Stimulated activated CD4-positive, alpha-beta T cell treated with anti-CD3 and anti-CD28 coated beads, Interleukin-4, amount 100 ng/mL, for 1 hour (primary cell): ENCODE measurements around the gene KIF1C.

ENCODE experiments used
- DNase-seq: peaks from one replicate; pipeline ENCODE4 v3.0.0-alpha.2; 2020

Gene KIF1C

GRCh38 chr17:4969047-4969550 lies 28.7 kb upstream of the KIF1C start:
- peak; percentile 34 for DNase-seq

DNA sequence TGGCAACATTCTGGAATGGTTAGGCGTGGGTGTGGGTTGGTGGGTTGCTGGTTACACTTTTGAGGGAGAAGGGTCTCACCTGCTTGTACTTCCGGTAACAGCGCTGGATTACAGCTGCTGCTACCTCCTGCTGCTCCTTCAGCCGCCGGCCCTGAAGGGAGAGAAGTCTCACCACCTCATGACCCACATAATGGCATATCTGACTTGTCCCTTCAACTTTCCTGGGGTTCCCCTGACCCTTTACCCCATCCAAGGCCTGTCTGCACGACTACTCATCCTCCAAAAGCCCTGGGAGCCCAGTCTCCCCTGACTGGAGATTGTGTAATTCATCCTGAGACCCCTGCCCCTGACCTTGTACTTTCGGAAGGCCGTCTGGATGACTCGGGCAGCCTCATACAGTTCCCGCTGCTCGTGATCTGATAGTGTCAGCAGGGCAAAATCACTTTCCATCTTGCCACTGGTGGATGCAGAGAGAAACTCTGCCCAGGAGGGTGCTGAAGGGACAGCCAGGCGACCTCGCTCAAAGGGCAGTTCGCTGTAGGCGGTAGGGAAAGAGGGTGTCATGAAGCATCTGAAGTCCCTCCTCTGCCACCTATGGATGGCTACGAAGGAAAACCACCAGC lies 28.1 kb upstream of the KIF1C start:
- no peak for DNase-seq

- no peak for DNase-seq
Measured at GRCh38 chr17:4970273-4970672, 27.5 kb upstream of the KIF1C start.

DNA sequence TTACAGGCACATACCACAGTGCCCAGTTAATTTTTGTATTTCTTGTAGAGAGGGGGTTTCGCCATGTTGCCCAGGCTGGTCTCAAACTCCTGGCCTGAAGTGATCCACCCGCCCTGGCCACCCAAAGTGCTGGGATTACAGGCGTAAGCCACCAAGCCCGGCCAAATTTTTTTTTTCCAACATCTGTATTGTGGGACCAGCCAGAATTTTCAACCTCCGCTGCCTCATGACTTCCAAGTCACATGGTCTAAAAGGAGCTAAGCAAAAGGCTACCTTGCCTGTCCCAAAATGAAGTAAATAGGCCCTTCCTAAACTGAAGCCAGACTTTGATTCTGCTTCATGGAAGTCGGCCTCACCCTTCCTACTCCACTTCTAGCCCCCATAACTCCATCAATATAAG lies 25.9 kb upstream of the KIF1C start:
- DNase-seq = no peak

- DNase-seq = no peak
Measured at GRCh38 chr17:4972322-4972721, 25.4 kb upstream of the KIF1C start.

DNA sequence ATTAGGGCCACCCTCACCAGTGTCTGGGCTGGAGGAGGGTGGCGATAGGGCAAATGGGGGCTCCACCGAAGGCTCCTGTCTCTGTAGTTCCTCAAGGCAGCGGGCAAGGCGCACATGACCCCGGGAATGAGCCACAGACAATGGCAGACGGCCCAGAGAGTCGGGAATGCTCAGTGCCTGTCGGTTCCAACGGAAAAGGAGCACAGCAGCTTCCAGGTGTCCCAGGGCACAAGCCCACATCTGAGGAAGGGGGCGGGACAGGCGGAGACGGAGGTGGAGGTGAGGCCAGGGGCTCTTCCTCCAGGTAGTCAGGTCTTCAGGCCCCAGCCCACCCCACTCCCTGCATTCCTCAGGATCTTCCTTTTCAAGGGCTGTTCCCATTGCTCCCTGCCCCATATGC lies 25.0 kb upstream of the KIF1C start:
- DNase-seq = no peak

DNA sequence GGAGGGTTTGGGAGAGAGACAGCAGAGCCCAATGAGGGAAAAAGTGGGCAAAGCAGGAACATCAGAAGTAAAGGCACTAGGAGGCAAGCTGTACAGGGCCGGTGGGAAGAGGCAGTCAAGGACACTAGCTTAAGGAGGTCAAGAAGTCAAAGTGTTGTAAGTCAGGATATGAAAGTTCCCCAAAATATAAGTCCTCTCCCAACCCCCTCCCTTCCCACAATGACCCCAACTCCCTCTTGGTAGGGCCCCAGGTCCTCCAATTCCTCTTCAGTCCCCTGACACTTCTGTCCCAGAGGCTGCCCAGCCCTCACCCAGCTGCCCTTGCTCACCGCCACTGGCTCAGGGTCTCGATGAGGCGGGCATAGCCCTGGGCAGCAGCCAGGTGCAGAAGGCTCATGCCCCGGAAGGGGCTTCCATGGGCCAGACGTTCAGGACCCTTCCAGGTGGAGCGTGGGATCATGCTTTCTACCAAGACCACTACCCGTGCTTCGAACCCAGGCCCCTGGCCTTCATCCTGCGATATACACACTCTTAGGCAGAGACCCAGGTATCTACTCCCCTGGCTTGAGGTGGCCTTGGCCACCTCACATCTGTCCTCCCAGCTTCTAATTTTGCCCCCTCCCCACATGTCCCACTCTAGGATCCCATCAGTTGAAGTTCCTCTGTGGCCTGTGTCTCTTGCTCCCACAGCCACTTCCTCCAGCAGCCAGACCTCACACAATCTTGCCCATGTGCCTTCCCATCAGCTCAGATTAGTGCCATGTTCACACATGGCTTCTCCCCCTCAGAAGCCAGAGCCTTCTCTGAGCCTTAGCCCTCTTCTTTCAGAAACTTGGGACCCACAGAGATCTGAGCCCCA lies 24.3 kb upstream of the KIF1C start:
- no peak for DNase-seq

DNA sequence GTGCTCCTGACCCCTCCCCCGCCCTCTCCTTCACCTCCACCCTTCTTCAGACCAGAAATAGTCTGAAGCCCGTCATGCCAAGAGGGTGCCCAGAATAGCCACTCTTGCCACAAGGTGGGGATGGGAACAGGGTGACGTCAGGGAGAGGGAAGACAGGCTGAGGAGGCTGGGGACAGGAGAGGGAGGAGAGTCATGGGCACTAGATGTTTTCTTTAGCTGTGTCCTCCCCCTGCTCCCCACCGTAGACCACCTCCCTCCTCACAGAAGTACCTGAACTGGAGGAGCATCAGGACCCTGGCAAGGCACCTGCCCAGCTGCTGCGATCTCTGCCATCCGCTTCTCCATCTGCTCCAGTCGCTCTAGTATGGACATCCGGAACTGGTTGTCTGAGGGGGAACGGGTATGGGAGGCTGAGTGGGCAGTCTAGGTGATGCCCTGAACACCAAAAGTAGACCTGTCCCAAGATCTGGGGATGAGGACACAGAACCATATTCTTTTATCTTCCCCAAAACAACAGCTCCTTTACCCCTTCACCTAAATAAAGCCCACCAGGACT lies 23.6 kb upstream of the KIF1C start:
- no peak for DNase-seq

DNA sequence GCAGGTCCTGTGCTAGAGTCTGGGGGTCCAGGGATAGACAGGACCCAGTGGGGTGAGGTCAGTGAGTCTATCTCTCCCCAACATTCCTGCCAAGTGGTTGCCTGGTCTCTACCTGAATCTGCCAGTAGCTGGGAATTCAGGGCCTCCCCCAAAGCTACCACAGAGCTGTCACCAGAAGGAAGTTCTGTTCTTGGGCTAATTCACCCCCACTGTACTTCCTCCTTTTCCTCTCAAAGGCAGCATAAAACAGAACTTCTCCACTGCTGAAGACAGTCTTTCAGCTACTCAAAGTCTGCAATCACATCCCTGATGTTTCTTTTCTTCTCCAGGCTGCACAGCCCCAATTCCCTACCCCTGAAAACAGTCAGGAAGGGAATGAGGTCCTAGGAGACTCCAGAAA lies 19.0 kb upstream of the KIF1C start:
- no peak for DNase-seq

GRCh38 chr17:4980644-4981216 lies 17.0 kb upstream of the KIF1C start:
- DNase-seq = no peak

DNA sequence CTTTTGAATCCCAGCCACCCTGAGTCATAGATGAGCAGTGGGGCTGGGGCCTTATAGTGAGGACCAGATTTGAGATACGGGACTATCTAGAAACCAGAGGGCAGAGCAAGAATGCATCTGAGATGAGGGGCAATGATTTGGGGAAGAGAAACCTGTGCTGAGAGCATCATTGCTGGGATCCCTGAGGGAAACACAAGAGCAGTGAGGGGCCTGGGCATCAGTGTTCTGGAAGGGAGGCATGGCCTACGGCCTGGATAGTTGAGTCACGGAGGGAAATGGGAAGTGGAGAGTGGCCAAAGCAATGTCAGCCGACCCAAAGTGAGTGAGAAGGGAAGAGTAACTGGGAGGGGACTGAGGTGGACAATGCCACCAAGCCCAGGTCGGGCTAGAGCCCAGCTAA lies 15.4 kb upstream of the KIF1C start:
- DNase-seq = no peak

DNA sequence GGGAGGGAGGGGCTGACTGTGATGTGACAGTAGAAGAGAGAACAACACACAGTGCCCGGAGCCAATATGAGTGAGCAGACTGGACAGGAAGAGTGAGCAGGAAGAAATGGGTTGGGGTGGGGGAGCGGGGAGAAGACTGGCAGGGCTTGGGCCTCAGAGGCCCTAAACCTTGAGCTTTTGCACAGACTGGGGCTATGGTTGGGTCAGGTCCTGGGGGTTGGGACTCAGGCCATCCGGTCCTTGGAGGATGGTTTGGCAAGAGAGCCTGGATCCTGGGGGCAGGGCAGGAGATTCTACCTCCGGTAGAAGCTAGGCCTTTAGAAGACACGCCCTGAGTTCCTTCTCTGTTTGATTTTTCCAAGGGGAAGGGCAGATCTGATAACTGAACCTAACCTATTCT lies 11.3 kb upstream of the KIF1C start:
- DNase-seq = no peak

GRCh38 chr17:4986951-4987766 lies 10.6 kb upstream of the KIF1C start, which contains the start of gene CAMTA2:
Gene CAMTA2 (minus strand): TSS chr17:4987675. CDS start chr17:4986222, 1,453 bp downstream.
- peak; percentile 91 for DNase-seq

GRCh38 chr17:4987767-4988567 lies 9.8 kb upstream of the KIF1C start:
- no peak for DNase-seq

GRCh38 chr17:4994081-4994595 lies 3.6 kb upstream of the KIF1C start:
- no peak for DNase-seq

DNA sequence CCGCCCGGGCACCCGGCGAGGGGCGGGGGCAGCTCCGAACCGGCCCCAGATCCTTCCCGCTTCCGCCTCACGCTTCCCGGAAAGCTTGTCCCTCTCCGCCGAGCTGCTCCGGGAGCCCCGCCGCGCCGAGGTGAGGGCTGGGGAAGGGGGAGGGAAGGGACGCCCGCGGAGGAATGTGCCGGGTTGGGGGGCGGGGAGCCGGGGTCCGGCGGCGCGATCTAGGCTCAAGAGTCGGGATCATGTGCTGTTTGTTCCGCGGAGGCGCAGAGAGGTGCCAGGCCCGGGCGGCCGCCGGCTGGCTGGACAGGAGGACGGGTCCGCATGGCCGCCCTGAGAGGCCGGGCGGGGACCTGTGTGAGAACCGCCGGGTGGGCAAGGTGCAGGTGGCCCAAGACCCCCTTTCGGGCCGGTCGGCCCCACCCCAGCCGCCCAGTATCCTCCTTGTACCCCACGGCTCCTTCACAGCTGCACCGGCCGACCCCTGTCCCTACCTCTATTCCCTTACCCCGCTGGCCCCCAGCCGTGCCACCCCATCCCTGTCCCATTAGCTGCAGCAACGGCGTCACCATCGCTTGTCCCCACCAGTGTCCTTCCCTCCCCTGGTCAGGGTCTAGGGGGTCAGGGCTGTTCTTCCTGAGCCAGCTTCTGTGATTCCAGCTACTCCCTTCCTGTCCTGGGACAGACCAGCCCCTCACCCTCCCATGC lies 429 bp downstream of the KIF1C start:
- DNase-seq = peak; percentile 36

DNA sequence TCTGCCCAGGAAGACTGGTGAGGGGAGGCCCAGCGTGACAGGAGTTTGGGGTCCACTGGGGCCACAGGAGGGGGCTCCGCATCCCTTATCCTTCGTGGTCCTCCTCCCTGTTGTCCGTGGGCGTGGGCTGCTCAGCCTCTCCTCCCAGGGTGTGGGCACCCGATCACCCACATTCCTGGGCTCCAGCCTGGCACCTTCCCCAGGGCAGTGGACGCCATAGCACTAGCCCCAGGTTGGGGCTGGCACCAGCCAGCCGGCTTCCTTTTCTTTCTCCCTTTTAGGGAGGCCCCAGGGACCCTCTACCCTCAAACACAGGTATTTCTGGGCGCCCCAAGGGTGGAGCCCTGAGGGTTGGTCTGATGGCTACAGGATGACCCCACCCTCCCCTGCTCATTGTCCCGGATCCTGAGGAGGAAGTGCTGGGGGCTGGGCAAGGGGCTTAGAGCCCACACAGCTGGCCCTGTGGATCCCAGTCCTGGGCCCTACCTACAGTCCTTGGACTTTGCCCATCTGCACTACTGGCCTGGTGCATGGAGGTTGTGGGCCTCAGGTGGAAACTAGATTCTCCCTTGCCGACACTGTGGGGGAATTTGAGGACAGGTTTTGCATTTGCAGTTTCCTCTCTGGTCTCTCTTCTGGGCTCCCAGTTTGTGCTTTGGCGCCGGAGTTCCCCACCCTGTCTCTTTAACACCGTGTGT lies 1.1 kb downstream of the KIF1C start:
- DNase-seq = no peak

DNA sequence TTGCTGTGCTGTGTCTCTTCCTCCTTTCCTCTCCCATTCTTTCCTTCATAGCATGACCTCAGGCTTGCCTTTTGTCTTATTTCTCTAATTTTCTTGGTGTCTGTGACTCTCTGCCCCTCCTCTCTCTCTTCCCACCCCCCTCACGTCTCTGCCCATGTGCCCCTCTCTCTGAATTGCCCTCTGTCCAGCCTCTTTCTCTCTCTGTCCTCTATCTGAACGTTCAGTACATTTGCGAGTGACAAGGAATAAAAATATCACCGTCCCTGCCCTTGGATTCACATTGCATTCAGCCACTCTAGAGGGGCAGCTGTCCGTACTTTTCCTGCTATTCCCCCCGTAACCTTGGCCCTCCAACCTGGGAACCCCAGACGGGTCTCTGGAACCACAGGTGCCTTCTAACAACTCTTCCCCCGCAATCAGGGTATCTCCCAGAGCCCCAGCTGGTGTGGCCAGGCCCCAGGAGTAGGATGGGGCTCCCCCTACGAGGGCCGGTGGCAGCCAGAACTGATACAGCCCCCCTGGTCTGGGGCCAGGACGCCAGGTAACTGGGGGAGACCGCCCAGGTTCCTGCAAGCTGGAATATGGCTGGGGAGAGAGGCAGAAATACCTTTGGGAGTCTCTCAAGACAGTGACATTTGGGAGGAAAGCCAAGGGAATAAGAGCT lies 1.8 kb downstream of the KIF1C start:
- no peak for DNase-seq

GRCh38 chr17:5000237-5000639 lies 2.5 kb downstream of the KIF1C start:
- no peak for DNase-seq
